Stimulated activated CD4-positive, alpha-beta T cell treated with anti-CD3 and anti-CD28 coated beads, Interleukin-4, amount 100 ng/mL, for 4 hours (primary cell): ENCODE results near the gene VTN.
"Not testable (repeated sequence)": the region's sequence is repeated elsewhere in the genome, so short reads cannot be mapped to it uniquely, and the experiment has no call there.

ENCODE experiments used
- DNase-seq, 2 experiments: peaks; one replicate each; pipeline ENCODE4 v3.0.0-alpha.2; 2020

VTN gene

DNA sequence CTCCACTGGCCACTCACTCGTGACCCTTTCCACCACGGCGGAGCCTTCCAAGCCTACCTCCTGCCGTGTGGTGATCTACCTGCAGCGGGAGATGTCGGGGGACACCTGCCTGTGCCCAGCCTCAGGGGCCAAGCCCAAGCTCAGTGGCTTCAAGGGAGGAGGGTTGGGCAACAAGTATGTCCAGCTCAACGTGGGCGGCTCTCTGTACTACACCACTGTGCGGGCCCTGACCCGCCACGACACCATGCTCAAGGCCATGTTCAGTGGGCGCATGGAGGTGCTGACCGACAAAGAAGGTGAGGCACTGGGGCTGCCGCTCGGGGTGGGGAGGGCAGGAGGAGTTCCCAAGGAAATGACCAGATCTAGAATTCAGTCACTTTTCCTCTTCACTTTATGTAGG lies 30.7 kb downstream of the VTN start:
- no peak for DNase-seq

GRCh38 chr17:28338769-28339212 lies 31.3 kb downstream of the VTN start:
- not testable (repeated sequence) for DNase-seq

DNA sequence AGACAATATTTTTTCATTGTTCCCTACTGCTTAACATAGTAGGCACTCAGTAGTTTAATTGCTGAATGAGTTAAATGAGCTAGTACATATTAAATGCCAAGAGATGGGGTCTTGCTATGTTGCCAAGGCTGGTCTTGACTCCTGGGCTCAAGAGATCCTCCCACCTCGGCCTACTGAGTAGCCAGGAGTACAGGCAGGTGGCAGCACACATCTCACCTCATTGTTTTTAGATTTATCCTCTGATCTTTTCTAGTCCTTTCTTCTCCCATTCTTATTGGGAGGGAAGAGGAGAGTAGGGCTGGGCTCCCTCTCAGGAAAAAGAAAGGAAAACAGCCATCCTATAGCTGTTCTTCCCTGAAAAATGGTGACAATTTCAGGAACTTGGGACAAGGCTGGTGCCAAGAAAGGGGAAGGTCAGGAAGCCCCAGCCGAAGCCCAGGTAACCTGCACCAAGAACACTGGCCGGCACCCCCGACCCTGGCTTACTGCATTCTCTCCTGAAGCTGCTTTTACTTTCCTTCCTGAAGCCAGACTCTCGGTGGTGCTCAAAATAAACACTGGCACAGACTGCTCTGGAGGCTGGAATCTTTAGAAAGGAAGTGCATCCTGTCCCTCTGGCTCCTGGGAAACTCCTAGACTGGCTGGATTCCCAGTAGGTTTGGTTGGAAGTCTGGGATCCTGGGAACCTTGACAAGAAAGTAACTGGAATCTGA lies 31.9 kb downstream of the VTN start:
- DNase-seq, result no peak

- DNase-seq, result peak in 1 of 2 experiments; percentile 15
Measured at GRCh38 chr17:28335959-28336871, 33.9 kb downstream of the VTN start.

- DNase-seq, result peak; percentile 91 to 99
Measured at GRCh38 chr17:28335201-28335958, 34.7 kb downstream of the VTN start, which contains the start of the genes IFT20 and TNFAIP1. TSS of gene IFT20 (minus strand) at chr17:28335472. CDS start at chr17:28331985, 3,487 bp downstream. TSS of gene TNFAIP1 (plus strand) at chr17:28335761. CDS start at chr17:28339522, 3,761 bp downstream.

GRCh38 chr17:28334666-28335200 lies 35.4 kb downstream of the VTN start:
- DNase-seq, result no peak

- no peak for DNase-seq
Measured at GRCh38 chr17:28334171-28334570, 35.9 kb downstream of the VTN start.

DNA sequence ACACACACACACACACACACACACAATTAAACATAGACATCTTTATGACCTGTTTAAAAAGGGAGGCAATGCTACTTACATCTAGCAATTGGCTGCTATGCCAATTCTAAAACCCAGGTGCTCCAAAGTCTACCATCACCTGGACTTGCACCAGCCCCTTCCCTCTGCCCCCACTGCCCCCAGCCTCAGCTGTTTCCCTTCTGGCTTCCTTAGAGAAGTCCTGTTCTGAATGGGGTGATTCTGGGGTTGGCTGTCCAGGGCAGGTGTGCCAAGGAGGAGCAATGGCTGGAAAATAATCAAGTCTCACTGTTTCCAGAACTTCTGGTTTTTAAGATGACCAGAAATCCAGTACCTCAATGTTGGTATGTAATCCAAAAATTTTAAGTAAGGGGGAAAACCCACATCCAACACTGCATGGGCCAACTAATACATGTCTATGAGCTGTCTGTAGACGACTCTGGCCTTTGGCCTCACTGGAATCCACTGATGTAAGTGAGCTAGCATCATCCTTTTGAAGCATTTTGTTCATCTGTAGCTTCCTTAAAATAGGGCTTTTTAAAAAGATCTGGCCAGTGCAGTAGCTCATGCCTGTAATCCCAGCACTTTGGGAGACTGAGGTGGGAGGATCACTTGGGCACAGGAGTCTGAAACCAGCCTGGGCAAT lies 36.9 kb downstream of the VTN start:
- DNase-seq, result no peak

GRCh38 chr17:28331891-28332420 lies 38.2 kb downstream of the VTN start:
- no peak for DNase-seq

DNA sequence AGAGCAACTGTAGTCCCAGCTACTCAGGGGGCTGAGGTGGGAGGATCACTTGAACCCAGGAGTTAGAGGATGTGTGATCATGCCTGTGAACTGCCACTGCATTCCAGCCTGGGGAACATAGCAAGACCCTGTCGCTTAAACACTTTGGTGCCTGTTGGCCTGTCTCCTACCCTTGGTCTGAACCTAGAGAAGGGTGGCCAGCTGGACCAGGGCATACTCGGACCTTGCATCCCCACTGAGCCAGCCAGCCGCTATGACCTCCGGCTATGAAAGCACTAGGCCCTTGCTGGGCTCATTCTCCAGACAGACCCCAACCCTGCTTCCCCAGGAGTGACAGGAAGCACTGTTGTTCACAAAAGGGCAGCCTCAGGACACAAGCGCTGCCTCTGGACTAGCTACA lies 39.4 kb downstream of the VTN start:
- no peak for DNase-seq

- DNase-seq, result no peak
Measured at GRCh38 chr17:28328325-28328724, 41.8 kb downstream of the VTN start.

GRCh38 chr17:28327709-28328108 lies 42.4 kb downstream of the VTN start:
- no peak for DNase-seq

DNA sequence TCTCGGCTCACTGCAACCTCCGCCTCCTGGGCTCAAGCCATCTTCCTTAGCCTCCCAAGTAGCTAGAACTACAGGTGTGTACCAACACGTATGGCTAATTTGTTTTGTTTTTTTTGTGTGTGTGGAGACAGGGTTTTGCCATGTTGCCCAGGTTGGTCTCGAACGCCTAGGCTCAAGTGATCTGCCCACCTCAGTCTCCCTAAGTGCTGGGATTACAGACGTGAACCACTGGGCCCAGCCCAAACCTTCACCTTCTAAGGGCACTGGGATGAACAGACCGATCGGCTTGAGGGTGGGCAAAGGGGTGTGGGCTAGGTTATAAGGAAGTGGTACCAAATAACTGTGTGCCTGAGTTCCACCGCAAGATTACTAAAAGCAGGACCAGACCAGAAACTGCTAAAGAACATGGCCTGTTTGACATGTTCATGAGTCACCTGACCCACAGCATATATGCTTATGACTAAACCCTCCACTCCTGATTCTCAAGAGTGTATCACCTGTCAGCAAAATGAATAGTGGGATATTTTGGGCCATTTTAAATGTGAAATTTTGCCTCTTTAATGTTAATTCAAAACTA lies 43.0 kb downstream of the VTN start:
- no peak for DNase-seq

GRCh38 chr17:28326114-28326513 lies 44.0 kb downstream of the VTN start:
- DNase-seq, result no peak

- no peak for DNase-seq
Measured at GRCh38 chr17:28325211-28325610, 44.9 kb downstream of the VTN start.

DNA sequence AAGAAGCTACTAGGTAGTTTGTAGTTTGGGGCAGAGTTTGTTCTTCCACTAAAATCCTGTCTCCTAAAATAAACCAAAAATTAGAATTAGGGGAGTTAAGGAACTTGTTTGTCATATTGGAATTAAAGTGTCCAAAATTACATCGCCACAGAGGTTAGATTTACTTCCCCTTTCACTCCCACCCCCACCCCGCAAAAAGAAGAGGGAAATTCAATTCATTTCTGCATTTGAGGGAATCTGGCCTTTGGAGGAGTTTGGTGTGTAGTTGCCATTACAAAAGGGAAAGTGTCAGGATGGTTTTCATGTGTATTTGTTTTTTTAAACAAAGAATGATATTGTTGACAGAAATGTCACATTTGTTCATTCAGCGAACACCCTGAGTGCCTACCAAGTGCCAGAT lies 45.3 kb downstream of the VTN start:
- no peak for DNase-seq

- DNase-seq, result no peak
Measured at GRCh38 chr17:28324267-28324745, 45.8 kb downstream of the VTN start.

- no peak for DNase-seq
Measured at GRCh38 chr17:28320215-28321061, 49.7 kb downstream of the VTN start.

- no peak for DNase-seq
Measured at GRCh38 chr17:28319598-28319935, 50.5 kb downstream of the VTN start.
